Body of pancreas (tissue), 4 donors: ENCODE results near the gene TPPP.

Experiments used
- CTCF ChIP-seq, 7 experiments: fragments of 450-650 bp in 4 of 7; fragments of 200-600 bp in 3 of 7; sonication (generic) in 3 of 7; IDR thresholded peaks; one replicate each; pipeline ENCODE4 v1.5.1; 2016 to 2019; ENCODE audit warnings: antibody characterized with exemption in 7 of 7
- POLR2A ChIP-seq, 3 donors: fragments of 450-650 bp; IDR thresholded peaks; one replicate each; pipeline ENCODE4 v1.6.1; 2016; ENCODE audit warnings: antibody characterized with exemption in 3 of 3, mild to moderate bottlenecking in 2 of 3

DNA sequence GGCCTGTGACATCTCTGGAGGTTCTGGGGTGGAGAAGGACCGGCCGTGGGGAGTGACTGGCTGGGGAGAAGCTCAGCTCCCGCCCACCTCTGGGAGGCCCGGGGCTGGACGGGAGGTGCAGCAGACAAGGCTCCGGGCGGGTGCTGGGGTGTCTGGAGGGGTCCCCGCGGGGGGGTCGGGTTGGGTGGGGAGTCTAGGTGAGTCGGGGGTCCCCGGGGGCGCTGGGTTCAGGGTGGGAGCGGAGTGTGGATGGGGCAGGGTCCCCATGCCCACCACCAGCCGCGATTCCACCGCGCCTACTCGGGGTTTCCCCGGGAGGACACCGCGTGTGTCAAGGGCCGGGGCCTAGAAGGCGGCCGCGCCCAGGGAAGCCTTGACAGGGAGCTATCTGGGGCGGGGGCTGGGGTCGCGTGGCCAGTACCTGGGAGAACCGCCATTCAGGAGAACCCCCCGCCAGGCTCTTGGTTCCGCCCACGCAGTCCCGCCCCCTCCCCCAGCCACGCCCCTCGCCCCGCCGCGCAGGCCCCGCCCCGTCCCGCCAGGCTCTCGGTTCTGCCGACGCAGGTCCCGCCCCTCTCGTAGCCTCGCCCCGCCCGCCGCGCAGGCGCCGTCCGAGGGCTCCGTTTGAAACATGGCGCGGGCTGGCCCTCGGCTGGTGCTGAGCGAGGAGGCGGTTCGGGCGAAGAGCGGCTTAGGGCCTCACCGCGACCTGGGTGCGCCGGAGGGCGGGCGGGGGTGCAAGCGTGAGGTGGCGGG is 81.2 kb downstream of the TPPP start, which contains the start of gene CEP72:
- TF ChIP-seq CTCF (IDR thresholded peaks at IDR 0.05) (no peak), POLR2A (IDR thresholded peaks at IDR 0.05) (no peak)
